Cortex of kidney (tissue), 1 donor: ENCODE results near the gene PHRF1.

Experiments
- DNase-seq: peaks from one replicate; lab custom pipeline; 2025; lab: John Stamatoyannopoulos, UW

Gene PHRF1

DNA sequence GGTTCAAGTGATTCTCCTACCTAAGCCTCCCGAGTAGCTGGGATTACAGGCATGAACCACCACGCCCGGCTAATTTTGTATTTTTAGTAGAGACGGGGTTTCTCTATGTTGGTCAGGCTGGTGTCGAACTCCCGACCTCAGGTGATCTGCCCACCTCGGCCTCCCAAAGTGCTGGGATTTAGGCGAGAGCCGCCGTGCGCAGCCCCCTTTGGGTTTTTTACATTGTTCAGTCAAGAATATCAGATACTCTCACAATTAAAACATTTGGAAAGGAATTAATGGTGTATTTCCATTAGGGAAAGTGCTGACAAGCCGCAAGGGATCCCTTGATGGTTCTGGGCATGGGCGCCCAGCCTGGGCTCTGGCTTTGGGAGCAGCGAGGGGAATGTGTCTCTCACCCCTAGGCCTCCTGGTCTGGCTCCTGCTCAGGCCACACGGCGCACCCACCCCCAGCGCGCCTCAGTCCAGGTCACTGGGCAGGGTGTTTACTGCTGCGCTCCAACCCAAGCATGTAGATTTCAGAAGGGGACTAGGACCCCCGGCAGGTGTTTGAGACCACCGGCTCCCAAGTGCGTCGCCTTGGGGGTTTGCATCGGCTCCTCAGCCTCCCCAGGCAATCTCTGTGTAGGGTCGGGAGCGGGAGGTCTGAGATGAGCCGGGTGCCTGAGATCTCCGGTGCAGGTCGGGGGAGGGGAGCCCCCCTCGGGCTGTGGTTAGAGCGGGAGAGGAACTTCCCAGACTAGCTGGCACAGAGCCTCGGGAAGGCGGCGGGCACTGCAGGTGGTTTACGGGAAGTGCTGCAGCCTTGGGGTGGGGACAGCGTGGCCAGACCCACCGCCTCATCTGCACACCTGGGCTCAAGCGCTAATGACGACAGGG is 40.3 kb downstream of the PHRF1 start:
- no peak for DNase-seq

DNA sequence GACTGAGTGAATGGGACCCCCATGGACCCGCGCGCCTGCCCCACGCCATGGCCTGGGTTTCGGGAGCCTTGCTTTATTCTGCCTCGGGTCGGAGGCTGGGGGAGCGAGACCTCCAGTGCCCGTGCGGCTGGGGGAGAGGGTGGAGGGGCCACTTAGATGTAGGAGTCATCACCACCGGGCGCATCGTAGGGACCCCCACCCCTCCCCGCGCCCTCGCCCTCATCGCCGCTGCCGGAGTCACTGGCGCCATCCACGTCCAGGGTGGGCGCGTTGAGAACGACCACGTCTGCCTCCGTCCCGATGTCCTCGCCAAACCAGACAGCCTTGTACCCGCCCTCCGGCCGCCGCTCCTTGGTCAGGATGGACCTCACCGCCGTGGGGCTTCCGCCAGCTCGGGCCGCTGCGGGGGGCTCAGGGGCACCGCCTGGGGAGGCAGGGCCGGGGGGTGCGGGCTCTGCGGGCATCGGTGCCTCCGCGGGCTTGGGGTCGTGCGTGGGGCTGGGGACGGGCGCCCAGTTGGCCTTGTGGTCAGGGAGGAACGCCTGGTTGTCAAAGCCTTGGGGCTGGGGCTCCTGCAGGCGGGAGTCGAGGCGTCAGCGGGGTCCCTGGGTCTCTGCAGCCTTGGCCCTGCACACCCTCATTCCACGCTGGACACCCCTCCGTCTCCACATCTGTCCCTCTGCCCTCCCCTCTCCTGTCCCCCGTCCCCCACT is 41.1 kb downstream of the PHRF1 start:
- DNase-seq: no peak

DNA sequence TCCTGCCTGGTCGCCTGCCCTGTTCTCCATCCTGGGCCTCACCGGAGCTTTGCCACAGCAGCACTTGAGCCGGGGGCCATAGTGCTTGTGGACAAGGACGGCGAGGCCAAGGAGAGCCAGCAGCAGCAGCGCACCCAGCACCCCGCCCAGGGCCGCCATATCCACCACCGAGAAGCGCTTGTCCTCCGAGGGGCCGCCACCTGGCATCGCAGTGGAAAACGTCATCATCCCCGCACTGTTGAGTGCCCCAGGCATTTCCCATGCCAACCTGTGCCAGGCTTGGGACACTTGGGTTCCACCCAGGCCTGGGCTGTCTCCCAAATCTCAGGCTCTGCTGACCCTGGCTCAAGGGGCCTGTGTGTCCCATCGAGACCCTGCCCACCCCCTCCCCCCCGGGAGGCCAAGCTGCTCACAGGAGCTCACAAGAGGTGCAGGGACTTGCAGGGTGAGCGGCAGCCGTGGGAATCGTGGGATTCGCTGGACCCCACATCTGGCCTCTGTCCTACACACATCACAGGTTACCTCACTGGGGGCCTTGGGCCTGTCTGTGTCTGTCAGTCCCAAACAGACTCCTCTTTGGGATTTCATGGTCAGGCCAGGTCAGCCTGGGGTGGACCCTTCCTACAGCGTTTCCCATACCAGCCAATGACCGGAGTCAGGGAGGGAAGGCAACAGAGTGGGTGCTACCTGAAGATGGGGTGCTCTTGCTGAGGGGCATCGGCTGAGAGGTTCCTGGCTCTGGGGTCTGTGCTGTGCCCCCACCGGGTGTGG is 41.8 kb downstream of the PHRF1 start:
- DNase-seq: no peak

DNA sequence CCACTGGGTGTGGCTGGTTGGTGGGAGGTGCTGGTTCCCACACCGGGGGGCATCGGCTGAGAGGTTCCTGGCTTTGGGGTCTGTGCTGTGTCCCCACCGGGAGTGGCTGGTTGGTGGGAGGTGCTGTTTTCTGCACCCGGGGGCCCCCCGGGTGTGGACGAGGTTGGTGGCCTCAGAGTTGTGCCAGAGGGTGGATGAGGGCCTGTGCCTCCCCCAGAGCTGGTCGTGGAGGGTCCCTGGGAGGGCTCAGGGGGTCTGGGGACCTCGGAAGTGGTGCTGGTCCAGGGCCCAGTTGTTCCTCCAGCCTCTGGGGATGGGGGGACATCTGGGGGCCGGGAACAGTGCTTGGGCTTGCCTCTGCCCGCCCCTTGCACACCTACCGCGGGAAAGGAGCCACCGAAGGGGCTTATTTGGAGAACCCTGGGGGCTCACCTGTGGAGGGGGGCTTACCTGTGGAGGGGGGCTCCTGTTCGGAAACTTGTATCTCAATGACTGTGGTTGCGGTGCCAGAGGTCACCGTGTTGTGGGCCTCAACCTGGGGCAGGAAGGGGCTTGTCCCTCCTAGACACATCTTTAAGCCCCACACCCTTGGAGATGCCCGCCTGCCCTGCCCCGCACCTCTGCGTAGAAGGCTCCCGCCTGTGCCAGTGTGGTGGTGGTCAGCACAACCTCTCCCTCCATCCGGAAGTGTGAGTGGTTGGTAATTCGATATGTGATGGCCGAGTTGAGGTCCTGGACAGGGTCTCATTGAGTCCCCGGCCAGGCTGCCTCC is 42.8 kb downstream of the PHRF1 start:
- no peak for DNase-seq

DNA sequence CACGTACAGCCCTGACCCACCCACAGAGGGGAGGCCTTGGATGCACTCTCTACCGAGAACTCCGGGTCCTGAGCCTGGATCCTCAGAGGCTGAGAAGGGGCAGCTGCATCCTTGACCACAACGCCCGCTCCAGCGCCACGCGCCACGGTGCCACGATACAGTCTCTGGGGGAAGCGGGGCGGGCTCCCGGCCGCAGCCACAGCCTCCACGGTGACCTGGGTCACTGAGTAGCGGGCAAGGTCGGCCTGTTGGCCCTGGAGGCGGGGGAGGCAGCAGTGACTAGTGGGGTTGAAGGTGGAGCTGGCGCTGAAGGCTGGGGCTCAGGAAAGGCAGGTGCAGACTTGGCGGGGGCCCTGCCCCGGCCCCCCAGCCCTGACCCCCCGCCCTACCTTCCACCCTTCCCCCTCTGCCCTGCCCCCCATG is 43.4 kb downstream of the PHRF1 start:
- DNase-seq: no peak

DNA sequence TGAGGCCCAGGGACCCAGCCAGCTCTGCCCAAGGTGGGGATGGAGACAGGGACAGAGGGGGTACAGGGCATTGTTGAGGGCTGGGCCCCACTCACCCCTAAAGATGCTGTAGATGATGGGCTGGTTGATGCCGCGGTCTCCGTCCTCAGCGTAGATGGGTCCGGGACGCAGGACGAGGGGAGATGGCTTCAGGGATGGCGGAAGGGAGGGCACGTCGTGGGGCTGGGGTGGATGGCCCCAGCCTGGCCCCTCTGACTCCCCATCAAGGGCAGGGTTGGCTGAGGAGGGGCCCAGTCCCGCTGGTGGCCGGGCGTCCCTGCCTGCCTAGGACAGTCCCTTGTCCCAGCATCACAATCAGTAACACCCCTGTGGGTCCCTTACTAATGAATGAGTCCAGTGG is 43.9 kb downstream of the PHRF1 start:
- no peak for DNase-seq

DNA sequence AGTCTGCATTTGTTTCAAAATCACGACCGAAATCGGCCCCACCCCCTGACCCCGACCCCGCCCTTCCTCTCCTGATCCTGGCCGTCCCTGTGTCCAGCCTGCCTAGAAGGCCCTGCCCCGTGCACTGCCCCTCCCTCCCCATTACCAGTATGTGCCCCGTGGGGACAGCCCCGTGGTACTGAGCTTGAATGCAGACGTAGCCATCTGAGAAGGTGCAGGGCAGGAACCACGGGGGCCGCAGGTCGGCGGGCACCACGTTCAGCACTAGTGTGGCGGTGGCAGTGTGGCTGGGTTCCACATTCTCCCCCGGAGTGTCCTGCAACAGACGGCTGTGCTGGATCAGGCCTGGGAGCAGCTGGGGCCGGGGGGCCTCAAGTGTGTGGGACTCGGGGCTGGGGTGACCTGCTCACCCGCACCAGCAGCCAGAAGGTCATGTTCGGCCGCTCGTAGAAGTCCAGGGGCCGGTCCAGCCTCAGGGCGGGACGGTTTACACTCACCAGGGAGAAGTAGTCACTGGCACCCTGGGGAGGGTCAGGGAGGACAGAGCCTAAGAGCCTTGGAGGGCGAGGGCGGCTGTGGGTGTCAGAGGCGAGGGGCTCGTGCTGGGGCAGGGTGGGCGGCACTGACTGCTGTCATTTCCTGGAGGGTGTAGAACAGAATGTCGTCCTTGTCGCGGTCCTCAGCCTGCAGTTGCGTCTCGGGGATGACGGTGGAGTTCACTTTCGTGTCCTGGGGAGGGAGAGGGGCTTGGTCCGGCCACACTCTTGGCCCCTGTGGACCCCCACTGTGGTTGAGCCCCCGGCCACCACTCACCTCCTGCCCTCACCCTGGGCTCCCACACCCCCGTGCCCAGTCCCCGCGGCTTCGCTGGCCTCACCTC is 44.9 kb downstream of the PHRF1 start:
- DNase-seq: no peak

DNA sequence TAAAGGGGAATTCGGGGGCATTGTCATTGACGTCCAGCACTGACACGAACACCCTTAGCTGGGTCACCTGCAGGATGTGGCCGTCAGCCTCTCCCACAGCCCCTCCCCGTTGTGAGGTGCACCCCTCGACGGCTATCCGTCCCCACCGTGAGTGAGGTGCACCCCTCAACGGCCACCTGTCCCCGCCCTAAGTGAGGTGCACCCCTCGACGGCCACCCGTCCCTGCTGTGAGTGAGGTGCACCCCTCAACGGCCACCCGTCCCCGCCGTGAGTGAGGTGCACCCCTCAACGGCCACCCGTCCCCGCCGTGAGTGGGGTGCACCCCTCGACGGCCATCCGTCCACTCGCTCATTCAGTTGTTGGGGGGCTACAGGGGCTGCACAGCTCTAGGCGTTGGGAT is 45.6 kb downstream of the PHRF1 start:
- no peak for DNase-seq

DNA sequence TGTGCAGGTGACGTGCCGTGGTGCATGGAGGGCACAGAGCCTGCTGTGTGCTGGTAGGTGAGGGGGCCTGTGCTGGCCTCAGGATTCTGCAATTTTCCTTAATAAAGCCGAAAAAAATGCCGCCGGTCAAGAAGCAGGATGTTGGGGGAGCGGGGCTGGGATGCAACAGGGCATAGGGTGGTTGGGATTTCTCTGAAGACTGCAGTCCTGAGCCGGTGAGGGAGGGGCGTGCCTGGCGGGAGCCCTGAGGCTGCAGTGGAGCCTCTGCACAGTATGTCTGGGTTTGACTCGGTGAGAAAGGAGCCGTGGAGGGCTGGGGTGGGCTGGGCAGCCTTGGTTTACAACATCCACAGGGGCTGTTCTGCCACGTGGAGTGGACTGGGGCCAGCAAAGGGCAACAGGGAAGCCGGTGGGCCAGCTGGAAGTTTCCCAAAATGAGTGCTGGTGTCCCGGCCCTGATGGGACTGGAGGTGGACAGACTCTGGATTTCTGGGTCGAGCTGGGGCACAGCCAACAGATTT is 47.1 kb downstream of the PHRF1 start:
- no peak for DNase-seq

DNA sequence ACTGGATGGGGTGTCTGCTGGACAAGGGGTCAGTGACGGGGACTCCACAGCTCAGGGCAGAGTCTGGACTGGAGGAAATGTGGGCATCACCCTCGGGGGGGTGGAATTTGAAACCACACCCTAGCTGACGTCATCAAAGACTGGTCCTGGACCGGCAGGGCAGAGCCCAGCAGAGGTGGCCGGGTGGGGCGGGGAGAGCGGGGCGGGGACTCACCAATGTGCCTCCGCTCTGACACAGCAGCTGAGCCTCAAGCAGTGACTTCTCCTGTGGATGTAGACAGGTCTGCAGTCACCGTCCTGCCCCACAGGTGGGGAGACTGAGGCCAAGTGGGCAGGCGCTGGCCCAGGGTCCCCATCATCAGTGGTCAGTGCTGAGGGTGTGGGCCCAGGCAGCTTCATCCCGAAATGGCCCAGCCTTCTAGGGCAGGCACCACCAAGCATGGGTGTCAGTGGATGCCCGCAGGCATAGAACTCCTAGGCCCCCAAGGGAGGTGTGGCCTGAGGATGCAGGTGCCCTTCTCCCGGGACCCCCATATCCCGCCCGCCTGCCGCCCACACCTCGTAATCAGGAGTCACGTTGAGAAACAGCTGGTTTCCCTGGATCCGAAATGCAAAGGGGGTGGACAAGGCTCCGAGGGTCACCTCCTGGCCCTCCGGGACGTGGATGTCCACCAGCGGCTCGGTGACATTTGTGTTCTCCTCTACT is 47.9 kb downstream of the PHRF1 start:
- no peak for DNase-seq

DNA sequence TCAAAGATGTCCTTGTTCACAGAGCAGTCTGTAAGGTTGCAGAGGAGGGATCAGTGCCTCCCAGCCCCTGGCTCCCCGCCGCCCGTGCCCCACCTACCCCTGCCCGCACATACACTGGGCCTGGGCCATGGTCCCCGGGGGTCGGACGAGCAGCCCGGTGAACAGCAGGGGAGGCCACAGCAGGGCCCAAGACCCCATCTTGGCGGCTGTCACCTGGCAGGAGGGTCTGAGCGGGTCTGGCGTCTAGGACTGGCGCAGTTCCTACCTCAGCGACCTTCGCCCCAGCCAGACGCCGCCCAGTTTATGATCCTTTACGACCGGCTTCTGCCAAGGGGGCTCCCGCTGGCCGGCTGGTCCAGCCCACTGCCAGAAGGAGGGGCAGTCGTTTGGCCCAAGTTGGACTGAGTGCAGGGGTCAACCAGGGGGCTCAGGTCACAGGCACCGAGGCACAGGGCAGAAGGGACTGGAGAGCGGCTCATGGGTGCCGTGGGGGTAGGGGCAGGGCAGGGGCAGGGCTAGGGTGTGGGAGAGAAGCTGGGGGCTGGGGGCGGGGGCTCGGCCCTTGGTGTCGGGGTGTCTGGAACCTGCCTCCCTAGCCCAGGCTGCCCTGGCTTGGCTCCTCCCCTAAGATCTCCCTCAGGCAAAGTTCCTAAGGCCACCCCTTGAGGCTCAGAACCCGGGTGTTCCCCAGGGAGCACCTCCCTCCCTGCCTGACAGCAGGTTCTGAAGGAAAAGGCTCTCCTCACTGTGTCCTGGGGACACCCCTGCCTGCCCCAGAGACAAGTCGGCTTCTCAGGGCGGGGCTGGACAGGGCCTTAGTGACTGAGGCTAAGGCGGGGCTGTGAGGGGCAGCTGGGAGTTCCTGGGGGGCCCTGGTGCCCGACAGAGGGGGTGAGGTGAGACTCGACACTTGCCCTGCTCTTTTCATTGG is 48.7 kb downstream of the PHRF1 start, which contains the start of gene CDHR5:
TSS of gene CDHR5 (minus strand) at position 251 of the 931 bp plus-strand sequence. CDS start at position 198, 53 bp downstream.
- no peak for DNase-seq

DNA sequence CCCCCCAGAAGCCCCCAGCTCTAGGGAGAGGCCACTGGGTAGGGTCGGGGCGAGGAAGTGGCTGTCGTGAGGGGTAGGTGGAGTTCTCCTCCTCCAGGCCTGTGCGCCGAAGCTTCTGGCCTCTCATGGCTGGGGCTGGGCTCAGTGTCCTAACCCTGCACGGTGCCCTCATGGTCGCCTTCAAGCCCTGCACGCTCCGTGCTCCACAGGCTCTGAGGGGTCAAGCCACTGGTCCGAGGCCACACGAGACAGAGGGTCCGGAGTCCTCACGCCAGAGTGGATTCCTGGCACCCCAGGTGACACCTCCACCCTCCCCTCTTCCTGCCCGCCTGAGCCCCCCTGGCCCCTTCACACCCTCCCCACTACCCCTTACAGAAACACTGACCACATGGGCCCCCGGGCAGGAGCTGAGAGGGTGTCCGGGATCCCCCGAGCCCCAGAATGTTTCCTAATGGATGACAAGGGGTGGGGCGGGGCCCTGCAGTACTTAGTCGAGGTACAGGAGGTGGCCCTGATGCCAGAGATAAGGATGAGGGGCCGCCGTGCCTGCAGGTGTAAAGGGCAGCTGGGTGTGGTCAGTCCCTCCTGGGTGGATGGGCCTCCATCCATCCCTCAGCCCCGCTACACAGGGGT is 49.5 kb downstream of the PHRF1 start:
- no peak for DNase-seq

DNA sequence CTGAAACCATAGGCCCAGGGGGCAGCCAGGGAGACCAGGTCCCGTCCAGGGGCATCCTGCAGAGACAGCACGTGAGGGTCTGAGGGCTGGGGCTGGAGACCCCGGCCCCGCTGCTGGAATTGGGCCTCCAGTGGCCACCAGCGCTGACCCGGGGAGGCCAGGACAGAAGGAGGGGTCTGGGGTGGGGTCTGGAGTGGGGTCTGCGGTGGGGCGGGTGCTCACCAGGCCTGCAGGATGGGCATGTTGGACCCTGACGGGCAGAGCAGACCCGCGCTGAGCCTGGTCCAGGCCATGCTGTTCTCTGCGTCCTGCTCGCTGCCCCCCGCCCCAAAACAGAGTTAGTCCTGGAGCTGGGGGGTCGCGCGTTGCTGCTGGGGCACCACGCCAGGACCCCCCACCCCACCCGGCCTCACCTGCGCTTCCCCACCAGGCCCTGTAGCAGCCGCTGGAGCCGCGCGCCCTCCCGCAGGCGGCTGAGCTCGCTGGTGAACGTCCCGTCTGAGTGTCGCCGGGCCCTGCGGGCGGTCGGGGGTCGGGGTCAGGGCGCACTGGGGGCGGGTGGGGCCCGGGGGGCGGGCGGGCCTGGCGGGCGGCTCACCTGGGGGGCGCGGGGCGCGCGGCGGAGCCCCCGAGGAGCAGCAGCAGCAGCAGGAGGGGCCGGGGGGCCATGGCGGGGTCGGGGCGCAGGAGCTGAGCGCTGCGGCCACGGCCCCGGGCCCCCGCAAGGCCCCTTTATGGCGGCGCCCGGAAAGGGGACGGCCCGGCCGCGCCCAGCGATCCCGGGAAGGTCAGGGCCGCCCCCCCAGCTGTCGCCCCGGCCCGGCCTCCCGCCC is 50.4 kb downstream of the PHRF1 start, which contains the start of gene SCT:
TSS of gene SCT (minus strand) at position 707 of the 833 bp plus-strand sequence. CDS start at position 669, 38 bp downstream.
- no peak for DNase-seq

DNA sequence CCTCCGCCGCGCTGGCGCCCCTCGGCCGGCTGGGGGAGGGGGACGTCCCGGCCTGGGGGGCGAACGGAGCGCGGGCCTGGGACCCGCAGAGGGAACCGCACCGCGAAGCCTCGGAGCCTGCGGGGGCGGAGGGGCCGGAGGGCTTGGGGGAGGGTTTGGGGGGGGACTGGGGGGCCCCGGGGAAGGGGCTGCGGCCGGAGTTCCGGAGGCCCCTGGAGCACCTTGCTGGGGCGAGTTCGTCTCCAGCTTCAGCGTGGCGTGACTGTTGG is 51.0 kb downstream of the PHRF1 start:
- no peak for DNase-seq

DNA sequence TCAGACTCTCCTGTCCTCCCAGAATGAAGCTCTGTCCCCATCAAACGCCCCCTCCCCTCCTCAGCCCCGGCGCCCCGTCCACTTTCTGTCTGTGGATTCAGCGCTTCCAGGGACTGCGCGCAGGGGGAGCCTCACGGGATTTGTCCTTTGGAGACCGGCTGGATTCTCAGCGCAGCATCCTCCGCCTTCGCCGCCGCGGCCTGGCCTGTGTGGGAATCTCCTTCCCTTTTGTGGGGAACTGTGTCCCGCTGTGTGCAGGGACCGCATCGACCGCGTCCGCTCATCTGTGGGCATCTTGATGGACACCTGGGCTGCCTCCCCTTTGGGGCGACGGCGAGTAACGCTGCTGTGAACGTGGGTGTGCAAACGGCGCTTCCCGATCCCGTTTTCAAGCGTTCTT is 51.8 kb downstream of the PHRF1 start:
- DNase-seq: no peak

DNA sequence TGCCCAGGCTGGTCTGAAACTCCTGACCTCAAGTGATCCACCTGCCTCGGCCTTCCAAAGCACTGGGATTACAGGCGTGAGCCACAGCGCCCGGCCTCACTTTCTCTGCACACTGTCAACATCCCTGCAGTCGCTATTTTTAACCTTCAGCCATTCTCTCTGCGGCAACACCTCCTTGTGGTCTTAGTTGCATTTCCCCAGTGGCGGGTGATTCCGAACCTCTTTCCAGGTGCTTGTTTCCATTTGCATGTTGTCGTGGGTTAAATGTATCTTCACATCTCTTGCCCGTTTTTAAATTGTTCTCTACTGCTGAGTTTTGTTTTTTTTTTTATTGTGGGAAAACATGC is 52.9 kb downstream of the PHRF1 start:
- no peak for DNase-seq

DNA sequence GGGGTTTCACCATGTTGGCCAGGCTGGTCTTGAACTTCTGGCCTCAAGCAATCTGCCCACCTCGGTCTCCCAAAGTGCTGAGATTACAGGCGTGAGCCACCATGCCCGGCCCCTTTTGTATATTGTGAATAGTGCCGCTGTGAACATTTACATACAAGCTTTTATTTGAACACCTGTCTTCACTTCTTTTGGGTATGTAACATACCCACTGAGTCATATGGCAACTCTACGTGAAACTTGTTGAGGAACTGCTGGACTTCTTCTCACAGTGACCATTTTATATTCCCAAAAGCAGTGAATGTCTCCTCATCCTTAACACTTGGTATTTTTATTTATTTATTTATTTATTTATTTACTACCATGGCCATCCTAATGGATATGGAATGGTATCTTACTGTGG is 54.6 kb downstream of the PHRF1 start:
- no peak for DNase-seq
